ENCODE measurements around the gene CYP39A1. TPM values are rescaled to one million over a fixed set of nuclear protein-coding genes. Genes with fewer than 3 reads are reported as not detected.

Gene CYP39A1
- total and polyA plus RNA-seq, 2 of the 13 experiments (the other 11 are each of a cell fraction or from before 2014, with no cell fraction given), result 0.13 TPM; not detected in 1

DNA sequence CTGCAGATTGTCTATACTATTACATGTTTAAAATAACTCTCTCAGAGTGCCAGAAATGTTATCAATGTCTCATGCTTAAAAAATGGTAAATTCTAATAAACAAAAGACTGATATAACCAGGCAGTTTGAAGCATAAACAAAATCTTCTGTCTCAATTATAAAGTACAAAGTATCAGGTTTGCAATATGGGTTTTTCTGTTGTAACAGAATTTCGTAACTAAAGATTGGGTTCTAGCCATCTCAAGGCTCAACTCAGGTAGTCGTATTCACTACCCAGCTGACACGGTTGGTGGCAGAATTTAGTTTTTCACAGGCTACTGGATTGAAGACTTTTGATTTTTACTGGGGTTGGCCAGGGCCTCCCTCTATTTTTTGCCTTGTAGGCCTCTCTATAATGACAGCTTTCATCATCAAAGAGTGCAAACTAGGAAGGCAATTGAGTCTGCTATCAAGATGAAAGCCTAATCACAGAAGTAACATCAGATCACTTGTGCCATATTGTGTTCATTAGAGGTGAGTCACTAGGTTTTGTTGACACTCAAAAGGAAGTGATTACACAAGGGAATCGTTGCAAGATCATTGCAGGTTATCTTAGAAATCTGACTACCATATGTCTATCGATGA lies 3.6 kb downstream of the CYP39A1 start (continued):
- TF ChIP-seq ZFAT (CRISPR knock-in tag; conservative IDR thresholded peaks at IDR 0.05) (no peak), TOPORS (CRISPR knock-in tag; IDR thresholded peaks at IDR 0.05) (no peak), ZBTB4 (CRISPR knock-in tag; IDR thresholded peaks at IDR 0.05; ENCODE audit: borderline replicate concordance) (no peak), NFKBIZ (CRISPR knock-in tag; IDR thresholded peaks at IDR 0.05) (no peak), ZNF350 (CRISPR knock-in tag; IDR thresholded peaks at IDR 0.05; ENCODE audit: borderline replicate concordance, low read depth) (no peak), KLF6 (CRISPR knock-in tag; IDR thresholded peaks at IDR 0.05) (no peak), ZNF629 (CRISPR knock-in tag; conservative IDR thresholded peaks at IDR 0.05) (no peak), IRX3 (CRISPR knock-in tag; IDR thresholded peaks at IDR 0.05; ENCODE audit: borderline replicate concordance, low read depth) (no peak), SMARCE1 (IDR thresholded peaks at IDR 0.05; ENCODE audit: borderline replicate concordance) (no peak), HMG20A (CRISPR knock-in tag; IDR thresholded peaks at IDR 0.05; ENCODE audit: borderline replicate concordance) (peak; percentile 42; the same call in 1 of the 2 replicates), NCOA2 (CRISPR knock-in tag; IDR thresholded peaks at IDR 0.05) (no peak)
- TF ChIP-seq, protein P1, sequence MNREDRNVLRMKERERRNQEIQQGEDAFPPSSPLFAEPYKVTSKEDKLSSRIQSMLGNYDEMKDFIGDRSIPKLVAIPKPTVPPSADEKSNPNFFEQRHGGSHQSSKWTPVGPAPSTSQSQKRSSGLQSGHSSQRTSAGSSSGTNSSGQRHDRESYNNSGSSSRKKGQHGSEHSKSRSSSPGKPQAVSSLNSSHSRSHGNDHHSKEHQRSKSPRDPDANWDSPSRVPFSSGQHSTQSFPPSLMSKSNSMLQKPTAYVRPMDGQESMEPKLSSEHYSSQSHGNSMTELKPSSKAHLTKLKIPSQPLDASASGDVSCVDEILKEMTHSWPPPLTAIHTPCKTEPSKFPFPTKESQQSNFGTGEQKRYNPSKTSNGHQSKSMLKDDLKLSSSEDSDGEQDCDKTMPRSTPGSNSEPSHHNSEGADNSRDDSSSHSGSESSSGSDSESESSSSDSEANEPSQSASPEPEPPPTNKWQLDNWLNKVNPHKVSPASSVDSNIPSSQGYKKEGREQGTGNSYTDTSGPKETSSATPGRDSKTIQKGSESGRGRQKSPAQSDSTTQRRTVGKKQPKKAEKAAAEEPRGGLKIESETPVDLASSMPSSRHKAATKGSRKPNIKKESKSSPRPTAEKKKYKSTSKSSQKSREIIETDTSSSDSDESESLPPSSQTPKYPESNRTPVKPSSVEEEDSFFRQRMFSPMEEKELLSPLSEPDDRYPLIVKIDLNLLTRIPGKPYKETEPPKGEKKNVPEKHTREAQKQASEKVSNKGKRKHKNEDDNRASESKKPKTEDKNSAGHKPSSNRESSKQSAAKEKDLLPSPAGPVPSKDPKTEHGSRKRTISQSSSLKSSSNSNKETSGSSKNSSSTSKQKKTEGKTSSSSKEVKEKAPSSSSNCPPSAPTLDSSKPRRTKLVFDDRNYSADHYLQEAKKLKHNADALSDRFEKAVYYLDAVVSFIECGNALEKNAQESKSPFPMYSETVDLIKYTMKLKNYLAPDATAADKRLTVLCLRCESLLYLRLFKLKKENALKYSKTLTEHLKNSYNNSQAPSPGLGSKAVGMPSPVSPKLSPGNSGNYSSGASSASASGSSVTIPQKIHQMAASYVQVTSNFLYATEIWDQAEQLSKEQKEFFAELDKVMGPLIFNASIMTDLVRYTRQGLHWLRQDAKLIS (CRISPR knock-in tag; IDR thresholded peaks at IDR 0.05), result no peak
- TF ChIP-seq, protein P2, sequence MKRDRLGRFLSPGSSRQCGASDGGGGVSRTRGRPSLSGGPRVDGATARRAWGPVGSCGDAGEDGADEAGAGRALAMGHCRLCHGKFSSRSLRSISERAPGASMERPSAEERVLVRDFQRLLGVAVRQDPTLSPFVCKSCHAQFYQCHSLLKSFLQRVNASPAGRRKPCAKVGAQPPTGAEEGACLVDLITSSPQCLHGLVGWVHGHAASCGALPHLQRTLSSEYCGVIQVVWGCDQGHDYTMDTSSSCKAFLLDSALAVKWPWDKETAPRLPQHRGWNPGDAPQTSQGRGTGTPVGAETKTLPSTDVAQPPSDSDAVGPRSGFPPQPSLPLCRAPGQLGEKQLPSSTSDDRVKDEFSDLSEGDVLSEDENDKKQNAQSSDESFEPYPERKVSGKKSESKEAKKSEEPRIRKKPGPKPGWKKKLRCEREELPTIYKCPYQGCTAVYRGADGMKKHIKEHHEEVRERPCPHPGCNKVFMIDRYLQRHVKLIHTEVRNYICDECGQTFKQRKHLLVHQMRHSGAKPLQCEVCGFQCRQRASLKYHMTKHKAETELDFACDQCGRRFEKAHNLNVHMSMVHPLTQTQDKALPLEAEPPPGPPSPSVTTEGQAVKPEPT (CRISPR knock-in tag; IDR thresholded peaks at IDR 0.05; ENCODE audit: low read depth), result no peak
- TF ChIP-seq, protein P3, sequence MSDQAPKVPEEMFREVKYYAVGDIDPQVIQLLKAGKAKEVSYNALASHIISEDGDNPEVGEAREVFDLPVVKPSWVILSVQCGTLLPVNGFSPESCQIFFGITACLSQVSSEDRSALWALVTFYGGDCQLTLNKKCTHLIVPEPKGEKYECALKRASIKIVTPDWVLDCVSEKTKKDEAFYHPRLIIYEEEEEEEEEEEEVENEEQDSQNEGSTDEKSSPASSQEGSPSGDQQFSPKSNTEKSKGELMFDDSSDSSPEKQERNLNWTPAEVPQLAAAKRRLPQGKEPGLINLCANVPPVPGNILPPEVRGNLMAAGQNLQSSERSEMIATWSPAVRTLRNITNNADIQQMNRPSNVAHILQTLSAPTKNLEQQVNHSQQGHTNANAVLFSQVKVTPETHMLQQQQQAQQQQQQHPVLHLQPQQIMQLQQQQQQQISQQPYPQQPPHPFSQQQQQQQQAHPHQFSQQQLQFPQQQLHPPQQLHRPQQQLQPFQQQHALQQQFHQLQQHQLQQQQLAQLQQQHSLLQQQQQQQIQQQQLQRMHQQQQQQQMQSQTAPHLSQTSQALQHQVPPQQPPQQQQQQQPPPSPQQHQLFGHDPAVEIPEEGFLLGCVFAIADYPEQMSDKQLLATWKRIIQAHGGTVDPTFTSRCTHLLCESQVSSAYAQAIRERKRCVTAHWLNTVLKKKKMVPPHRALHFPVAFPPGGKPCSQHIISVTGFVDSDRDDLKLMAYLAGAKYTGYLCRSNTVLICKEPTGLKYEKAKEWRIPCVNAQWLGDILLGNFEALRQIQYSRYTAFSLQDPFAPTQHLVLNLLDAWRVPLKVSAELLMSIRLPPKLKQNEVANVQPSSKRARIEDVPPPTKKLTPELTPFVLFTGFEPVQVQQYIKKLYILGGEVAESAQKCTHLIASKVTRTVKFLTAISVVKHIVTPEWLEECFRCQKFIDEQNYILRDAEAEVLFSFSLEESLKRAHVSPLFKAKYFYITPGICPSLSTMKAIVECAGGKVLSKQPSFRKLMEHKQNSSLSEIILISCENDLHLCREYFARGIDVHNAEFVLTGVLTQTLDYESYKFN (CRISPR knock-in tag; conservative IDR thresholded peaks at IDR 0.05), result no peak
- TF ChIP-seq, protein P4, sequence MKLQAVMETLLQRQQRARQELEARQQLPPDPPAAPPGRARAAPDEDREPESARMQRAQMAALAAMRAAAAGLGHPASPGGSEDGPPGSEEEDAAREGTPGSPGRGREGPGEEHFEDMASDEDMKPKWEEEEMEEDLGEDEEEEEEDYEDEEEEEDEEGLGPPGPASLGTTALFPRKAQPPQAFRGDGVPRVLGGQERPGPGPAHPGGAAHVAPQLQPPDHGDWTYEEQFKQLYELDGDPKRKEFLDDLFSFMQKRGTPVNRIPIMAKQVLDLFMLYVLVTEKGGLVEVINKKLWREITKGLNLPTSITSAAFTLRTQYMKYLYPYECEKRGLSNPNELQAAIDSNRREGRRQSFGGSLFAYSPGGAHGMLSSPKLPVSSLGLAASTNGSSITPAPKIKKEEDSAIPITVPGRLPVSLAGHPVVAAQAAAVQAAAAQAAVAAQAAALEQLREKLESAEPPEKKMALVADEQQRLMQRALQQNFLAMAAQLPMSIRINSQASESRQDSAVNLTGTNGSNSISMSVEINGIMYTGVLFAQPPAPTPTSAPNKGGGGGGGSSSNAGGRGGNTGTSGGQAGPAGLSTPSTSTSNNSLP (IDR thresholded peaks at IDR 0.05; ENCODE audit: low read depth, low read length), result peak; percentile 33; the same call in 1 of the 2 replicates

Measured in HepG2 (cell line).